ENCODE results near the gene ACOT11.

GRCh38 chr1:54610601-54611580 is 62.9 kb downstream of the ACOT11 start:
- TF ChIP-seq POLR2A (IDR thresholded peaks at IDR 0.05; ENCODE audit: low read depth, low read length) (no peak), POU2F2 (IDR thresholded peaks at IDR 0.05; ENCODE audit: low read depth, low read length) (no peak), TAF1 (IDR thresholded peaks at IDR 0.05; ENCODE audit: low read depth, low read length) (no peak), POLR2AphosphoS5 (IDR thresholded peaks at IDR 0.05; ENCODE audit: low read depth, low read length) (no peak), PAX5 (IDR thresholded peaks at IDR 0.05; ENCODE audit: insufficient read depth, low read length, severe bottlenecking) (no peak), SPI1 (IDR thresholded peaks at IDR 0.05; ENCODE audit: low read depth, low read length) (no peak)
